Prostate gland (tissue), 2 donors: ENCODE results near the gene KRTAP10-1.

Experiments used
- POLR2A ChIP-seq: fragments of 450-650 bp; IDR thresholded peaks from one replicate; pipeline ENCODE4 v1.6.1; 2016; ENCODE audit warnings: antibody characterized with exemption, mild to moderate bottlenecking
- TF ChIP-seq, protein P1 (sequence below), 4 experiments: fragments of 200-600 bp in 2 of 4; fragments of 450-650 bp in 2 of 4; sonication (generic) in 2 of 4; IDR thresholded peaks; 1 replicate in 3 of 4; 2 replicates in 1 of 4; pipeline ENCODE4 v1.5.1; 2016 to 2019; ENCODE audit warnings: antibody characterized with exemption in 4 of 4, mild to moderate bottlenecking in 2 of 4, moderate library complexity in 2 of 4

DNA sequence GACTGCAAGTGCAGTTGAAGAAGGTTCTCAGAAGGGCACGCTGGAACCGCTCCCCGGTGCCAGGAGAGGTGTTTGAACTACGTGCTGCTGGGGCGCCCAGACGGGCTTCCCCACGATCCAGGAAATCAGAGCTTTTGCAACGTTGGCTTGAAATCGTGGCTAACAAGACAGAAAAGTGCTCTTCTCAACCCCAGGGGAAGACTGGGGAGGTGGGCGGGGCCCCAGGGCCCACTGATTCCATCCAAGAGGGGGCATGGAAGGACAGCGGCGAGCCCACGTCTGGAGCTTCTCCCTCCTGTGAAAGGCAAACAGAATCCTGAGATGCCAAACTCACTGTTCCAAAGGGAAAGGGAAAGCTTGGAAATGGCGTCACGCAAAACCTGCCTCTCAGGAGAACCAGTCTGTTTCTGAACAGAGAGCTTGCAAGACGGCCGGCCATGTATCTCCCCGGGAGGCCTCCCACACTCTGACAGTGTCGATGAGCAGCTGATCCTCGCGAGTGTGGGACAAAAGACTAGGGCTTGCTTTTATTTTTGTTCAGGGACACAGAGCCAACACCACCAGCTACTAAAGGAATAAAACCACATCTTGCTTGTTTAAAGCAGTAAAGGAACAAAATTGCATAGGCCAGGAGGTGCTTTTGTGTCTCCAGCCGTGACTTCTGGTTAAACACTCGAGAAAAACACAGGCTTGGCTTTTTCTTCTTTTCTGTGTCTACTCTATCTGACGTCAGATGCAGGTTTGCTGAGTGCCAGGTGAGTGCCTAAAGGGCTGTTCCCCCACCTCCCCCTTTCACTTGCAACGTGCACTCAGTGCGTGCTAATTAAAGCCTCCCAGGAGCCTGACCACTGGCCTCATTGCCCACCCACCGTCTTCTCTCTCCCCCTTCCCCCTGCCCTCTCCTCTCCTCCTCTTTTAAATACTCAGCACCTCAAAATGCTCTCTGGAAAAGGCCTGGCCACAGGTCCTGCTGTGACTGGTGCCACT lies 43.1 kb downstream of the KRTAP10-1 start:
- TF ChIP-seq, protein P1, sequence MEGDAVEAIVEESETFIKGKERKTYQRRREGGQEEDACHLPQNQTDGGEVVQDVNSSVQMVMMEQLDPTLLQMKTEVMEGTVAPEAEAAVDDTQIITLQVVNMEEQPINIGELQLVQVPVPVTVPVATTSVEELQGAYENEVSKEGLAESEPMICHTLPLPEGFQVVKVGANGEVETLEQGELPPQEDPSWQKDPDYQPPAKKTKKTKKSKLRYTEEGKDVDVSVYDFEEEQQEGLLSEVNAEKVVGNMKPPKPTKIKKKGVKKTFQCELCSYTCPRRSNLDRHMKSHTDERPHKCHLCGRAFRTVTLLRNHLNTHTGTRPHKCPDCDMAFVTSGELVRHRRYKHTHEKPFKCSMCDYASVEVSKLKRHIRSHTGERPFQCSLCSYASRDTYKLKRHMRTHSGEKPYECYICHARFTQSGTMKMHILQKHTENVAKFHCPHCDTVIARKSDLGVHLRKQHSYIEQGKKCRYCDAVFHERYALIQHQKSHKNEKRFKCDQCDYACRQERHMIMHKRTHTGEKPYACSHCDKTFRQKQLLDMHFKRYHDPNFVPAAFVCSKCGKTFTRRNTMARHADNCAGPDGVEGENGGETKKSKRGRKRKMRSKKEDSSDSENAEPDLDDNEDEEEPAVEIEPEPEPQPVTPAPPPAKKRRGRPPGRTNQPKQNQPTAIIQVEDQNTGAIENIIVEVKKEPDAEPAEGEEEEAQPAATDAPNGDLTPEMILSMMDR (IDR thresholded peaks at IDR 0.05): no peak
- no peak for TF ChIP-seq POLR2A
